Measurements from ENCODE around the gene CDC73.

- TF ChIP-seq CTCF (IDR thresholded peaks at IDR 0.05; ENCODE audit: borderline replicate concordance, extremely low read depth, low read length, poor library complexity, severe bottlenecking) (no peak), EZH2 (IDR thresholded peaks at IDR 0.05; ENCODE audit: borderline replicate concordance, low read depth, low read length, severe bottlenecking) (no peak)
Measured at GRCh38 chr1:193105821-193106177, 16.0 kb upstream of the CDC73 start.
